ENCODE measurements around the gene ANKRD2.
"Not testable (repeated sequence)": the region's sequence is repeated elsewhere in the genome, so short reads cannot be mapped to it uniquely, and the experiment has no call there.

Gene ANKRD2

DNA sequence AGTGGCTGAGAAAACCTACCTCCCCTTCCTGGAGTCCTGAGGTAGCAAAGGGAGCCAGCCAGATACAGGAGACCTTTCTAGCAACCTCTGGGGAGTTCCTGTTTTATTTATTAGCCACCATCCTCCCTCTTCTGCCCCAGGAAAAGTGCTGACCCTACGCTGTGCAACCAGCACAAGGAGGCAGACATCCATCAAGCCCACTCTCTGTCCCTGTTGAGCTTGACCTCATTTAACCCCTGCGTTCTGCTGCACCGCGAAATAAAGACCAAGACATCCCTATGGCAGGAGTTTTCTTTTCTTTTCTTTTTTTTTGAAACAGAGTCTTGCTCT, 25.3 kb upstream of the ANKRD2 start:
- DNase-seq = no peak

DNA sequence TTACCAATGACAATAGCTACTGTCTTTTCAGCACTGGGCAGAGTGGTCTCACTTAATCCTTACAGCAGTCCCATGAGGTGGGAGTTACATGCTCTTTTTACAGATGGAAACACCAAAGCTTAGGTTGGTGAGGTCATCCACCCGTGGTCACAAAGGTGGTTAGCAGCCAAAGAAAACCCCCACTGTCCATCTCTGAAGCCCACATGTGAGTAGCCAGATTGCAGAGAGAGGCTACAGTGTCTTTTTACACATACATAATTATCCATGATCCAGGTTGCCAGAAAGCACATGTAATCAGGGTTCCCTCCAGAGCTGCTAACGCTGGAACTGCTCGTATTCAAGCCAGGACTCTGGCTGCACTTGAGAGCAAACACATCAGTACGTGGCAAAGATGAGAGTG, 24.6 kb upstream of the ANKRD2 start:
- DNase-seq = no peak

DNA sequence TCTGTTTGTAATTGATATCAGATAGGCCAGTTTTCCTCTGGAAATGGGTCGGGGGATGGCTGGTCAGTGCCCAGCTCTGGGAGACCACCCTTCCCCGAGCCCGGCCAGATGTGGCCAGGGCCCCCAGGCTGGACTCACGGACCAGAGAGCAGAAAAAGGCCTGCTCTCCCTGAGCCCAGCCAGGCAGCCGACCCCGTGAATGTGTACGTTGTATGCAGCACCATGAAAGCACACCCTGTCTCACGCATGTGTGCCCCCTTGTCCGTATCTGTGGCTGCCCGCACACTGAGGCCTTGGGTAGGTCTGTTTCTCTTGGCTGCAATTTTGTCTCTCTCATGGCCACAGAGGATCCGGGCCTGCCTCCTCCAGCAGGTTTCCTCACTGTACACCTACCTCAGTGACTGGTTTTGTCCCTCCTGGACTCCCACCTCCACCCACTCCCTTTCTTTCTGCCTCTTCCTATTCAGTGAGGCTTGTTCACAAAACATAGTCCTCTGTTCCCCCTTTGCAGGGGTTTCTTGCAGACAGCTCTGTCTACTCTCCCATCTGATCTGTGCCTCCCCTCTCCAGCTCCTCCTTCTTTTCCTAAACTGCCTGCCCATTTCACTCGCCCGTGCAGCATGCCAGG, 23.6 kb upstream of the ANKRD2 start:
- no peak for DNase-seq

DNA sequence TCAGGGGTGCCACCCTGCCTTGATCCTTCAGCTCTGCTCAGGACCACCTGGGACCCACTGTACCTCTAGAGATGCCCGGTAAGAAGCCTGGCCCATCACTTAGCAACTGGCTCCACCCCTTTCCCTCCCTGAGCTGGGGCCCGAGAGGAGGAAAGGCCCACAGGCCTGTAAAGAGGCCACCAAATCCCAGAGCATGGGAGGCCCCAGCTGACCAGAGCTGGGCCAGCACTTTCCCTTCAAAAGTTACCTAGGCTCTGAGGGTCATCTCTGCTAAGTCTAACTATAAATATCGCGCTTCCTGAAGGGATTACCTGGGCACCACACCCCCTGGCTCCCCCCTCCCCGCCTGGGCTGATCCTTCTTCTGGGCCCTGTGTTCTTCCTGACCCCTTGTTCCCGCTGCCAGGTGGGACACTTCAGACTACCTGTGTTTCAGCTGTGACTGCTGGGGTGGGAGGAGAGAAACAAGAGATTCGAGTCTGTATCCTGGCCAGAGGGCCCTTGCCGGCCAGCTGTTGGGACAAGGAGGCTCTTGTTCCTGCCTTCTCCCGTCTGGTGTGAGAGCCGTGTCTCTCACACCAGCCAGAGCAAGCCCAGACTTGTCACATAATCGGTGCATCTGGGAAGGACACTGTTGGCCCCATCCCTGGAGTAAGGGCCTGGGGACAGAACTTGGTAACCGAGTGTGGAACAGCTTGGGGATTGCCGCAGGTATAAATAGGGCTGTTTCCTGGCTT, 22.8 kb upstream of the ANKRD2 start:
- no peak for DNase-seq

DNA sequence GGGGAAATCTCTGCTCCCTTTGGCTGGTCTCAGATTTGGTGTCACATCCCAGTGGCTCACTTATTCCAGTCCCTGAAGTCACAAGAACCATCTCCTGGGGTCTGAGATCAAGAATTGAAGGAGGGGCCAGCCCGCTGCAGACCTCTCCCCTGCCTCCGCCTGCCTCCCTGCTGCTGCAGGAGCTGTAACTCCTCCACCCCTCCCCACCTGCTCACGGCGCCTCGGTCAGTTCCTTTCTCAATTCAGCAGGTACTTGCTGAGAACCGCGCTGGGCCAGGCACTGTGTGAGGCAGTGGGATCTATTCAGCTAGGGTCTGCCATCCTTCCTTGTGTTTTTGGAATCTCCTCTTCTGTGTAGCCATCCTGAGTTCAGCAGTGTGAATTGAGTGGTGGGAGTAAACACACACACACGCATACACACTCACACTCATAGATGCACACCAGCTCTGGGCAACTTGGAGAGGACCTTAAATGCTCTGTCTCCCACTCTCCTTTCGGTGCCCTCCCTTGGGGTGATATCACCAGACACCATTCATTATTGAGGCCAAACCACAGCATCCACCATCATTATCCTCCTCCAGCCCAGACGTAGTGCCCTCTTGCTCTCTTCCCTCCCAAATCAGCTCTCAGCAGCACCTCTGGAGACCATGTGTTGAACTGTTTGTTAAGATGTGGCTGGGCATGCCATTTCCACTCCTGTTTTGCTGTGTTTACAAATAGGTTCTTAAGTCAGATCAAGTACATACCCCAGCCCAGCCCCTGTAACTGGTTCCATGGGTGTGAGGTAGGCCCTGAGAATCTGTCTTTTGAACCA, 22.0 kb upstream of the ANKRD2 start:
- DNase-seq = no peak

DNA sequence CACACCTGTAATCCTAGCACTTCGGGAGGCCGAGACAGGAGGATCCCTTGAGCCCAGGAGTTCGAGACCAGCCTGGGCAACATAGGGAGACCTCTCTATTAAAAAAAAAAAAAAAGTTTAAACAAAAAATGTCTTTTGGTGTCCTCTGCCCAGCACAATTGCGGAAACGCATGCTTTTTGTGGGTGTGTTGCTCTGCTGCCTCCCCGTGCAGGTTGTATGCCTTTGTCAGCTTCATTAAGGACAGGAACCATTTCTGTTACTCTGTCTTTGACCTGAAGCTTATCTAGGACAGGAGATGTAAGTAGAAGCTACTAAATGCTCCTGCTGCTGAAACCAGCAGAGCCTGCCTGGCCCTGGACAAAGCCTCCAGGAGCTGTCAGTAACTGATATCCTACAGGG, 21.3 kb upstream of the ANKRD2 start:
- DNase-seq = no peak

DNA sequence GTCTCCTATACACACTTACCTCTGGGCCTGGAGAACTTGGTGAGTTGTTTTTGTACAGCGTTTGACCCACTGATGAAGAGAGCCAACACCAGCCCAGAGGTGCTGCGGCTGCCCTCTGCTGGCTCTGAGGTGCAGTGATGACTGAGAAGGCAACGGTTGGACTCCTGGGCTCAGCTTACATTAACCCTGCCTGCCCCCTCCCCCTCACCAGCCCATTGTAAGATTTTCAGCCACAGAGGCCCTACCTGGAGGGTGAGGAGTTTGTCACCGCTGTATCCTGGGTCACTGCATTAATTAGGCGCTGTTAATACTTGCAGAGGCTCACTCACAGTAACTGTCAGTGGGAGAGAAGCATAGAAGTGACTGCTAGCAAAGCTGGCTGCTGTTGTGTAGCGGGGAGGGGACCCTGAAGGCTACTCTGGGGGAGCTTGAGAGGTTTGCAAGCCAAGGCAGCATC, 19.0 kb upstream of the ANKRD2 start:
- no peak for DNase-seq

DNA sequence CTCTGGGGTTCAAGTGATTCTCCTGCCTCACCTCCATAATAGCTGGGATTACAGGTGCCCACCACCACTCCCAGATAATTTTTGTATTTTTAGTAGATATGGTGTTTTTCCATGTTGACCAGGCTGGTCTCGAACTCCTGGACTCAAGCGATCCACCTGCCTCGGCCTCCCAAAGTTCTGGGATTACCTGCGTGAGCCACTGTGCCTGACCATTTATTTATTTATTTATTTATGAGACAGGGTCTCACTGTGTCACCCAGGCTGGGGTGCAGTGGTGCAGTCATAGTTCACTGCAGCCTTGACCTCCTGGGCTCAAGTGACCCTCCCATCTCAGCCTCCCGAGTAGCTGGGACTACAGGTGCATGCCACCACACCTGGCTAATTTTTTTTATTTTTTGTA, 18.2 kb upstream of the ANKRD2 start:
- DNase-seq = not testable (repeated sequence)

DNA sequence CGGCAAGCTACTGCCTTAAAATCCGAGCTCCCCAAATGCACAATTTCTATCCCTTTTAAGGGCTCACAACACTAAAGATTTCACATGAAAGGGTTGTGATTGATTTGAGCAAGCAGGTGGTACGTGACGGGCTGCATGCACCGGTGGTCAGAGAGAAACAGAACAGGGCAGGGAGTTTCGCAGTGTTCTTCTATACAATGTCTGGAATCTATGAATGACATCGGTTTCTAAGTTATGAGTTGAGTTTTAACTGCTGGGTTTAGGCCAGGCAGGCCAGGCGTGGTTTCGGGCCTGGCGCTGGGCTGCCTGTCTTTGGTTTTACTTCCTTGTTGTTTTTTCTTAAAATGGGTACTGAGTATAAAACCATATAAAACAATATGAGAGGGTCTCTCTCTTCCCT, 17.0 kb upstream of the ANKRD2 start:
- not testable (repeated sequence) for DNase-seq

DNA sequence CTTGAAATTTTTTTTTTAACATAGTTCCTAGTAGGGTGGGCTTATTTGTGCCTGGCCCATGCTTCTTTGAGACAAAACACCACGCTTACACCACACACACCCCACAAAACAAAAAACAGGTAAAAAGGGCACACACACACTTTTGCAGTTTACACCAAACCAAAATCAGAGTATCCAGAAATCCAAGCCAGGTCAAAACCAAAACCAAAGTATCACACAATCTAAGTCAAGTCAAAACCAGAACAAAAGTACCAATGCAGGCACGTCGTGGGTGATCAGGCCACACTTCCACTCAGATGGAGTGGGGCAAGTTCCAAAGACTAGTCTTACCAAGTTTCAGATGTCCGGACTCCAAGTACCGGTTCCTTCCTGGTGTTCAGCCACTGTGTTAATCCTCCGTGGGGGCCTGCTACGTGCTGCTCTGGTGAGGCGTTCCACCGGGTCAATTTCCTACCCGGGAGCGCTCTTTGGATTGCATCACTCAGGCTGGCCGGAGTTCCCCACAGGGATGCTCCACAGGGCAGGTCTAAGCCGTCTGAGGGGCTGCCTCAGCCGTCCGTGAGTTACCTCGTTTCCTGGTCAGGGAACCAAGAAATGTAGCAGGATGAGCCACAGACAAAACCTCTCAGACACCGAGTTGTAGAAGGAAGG, 11.7 kb upstream of the ANKRD2 start:
- not testable (repeated sequence) for DNase-seq

DNA sequence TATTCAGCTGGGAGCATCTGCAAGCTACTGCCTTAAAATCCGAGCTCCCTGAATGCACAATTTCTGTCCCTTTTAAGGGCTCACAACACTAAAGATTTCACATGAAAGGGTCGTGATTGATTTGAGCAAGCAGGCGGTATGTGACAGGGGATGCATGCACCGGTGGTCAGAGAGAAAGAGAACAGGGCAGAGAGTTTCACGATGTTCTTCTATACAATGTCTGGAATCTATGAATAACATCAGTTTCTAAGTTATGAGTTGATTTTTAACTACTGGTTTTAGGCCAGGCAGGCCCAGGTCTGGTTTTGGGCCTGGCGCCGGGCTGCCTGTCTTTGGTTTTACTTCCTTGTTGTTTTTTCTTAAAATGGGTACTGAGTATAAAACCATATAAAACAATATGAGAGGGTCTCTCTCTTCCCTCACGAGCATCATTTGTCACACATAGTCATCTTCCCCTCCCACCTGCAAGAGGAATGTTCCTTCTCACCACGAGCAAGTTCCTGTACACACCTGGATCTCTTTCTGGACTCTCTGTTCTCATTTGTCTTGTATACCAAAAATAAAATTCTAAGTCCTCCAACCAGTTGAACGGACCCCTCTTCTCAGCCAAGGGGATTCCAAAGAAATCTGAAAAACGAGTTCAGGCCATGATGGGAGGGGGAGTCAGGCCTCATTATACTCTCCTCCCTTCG, 11.0 kb upstream of the ANKRD2 start:
- DNase-seq = not testable (repeated sequence)

DNA sequence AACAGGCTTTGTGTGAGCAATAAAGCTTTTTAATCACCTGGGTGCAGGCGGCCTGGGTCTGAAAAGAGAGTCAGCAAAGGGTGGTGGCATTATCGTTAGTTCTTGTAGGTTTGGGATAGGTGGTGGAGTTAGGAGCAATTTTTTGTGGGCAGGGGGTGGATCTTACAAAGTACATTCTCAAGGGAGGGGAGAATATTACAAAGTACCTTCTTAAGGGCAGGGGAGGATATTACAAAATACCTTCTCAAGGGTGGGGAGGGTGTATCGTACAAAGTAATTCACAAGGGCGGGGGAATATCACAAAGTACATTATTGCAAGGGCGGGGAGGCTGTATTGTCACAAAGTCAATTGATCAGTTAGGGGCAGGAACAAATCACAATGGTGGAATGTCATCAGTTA, 10.2 kb upstream of the ANKRD2 start:
- not testable (repeated sequence) for DNase-seq

DNA sequence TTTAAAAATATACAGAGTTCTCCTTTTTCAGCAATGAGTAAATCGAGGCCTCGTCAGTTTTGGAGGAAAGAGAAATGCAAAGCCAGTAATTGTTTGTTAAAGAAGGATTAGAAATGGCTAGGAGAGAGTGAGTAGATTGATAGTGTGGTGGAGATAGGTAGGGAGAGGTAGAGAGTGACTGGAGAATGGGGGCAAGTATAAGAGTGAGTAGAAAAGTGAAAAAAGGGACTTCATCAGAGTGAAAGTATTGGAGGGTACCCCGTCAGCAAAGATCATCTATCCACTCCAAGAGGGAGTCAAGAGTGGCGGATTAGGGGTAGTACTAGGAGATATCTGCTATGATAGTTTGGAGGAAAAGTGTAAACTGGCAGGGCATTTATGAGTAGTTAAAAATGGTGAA, 9.2 kb upstream of the ANKRD2 start:
- DNase-seq = no peak

DNA sequence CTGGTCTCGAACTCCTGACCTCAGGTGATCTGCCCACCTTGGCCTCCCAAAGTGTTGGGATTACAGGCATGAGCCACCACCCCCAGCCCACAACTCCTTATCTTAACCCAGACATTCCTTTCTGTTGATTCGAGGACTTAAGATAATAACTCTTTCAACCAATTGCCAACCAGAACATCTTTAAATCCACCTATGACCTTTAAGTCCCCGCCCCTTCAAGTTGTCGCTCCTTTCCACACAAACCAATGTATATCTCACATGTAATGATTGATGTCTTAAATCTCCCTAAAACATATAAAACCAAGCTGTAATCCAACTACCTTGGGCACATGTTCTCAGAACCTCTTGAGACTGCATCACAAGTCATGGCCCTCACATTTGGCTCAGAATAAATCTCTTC, 7.8 kb upstream of the ANKRD2 start:
- no peak for DNase-seq

DNA sequence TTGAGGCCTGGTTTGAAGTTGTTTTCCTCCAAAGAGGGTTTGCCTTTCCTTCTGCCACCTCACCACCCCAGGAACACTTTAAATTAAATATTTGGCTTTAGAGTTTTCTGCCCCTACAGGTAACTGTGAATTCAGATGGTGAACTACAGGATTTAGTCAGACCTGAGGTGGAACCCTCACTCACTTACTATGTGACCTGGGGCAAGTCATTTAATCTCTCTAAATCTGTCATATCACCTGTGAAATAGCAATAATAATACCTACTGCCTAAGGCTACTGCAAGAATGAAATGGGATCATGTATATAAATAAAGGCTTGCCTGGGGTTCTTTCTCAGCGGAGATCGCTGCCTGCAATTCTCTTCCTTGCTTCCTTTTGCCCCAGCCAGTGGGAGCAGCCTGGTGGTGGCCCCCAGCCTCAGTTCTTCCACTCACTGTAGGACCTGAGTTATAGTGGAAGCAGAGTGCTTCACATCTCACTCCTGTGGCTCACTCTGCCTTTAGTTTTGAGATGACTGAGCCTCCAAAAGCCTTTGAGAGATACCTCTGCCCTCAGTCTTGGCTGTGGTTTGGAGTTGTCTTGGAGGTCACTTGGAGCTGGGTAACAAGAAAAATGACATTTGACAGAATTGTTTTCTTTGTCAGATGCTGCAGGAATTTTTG, 6.1 kb upstream of the ANKRD2 start:
- no peak for DNase-seq

DNA sequence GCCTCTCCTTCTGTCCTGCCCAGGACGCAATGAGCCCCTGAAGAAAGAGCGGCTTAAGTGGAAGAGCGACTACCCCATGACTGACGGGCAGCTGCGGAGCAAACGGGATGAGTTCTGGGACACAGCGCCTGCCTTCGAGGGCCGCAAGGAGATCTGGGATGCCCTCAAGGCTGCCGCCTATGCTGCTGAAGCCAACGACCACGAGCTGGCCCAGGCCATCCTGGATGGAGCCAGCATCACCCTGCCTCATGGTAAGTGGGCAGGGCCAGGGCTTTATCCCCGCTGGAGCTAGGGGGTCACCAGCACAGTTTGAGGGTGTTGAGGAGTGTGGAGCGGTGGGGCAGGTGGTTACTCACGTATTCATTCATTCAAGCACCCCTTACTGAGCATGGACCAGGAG, 4.7 kb upstream of the ANKRD2 start:
- DNase-seq = no peak

DNA sequence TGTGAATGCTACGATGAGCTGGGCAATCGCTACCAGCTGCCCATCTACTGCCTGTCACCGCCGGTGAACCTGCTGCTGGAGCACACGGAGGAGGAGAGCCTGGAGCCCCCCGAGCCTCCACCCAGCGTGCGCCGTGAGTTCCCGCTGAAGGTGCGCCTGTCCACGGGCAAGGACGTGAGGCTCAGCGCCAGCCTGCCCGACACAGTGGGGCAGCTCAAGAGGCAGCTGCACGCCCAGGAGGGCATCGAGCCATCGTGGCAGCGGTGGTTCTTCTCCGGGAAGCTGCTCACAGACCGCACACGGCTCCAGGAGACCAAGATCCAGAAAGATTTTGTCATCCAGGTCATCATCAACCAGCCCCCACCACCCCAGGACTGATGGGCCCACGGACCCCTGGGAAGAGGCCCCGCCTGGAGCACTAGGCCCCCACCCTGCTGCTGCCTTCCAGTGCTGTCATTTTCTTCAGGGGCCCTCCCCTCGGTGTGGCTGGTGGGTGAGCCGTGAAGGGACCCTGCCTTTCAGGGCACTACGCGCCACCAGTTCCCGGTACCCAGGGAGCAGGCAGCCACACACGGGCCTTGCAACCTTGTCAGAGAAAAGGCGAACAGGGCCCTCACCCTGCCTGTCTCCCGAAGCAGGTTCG, 2.3 kb upstream of the ANKRD2 start:
- DNase-seq = no peak

DNA sequence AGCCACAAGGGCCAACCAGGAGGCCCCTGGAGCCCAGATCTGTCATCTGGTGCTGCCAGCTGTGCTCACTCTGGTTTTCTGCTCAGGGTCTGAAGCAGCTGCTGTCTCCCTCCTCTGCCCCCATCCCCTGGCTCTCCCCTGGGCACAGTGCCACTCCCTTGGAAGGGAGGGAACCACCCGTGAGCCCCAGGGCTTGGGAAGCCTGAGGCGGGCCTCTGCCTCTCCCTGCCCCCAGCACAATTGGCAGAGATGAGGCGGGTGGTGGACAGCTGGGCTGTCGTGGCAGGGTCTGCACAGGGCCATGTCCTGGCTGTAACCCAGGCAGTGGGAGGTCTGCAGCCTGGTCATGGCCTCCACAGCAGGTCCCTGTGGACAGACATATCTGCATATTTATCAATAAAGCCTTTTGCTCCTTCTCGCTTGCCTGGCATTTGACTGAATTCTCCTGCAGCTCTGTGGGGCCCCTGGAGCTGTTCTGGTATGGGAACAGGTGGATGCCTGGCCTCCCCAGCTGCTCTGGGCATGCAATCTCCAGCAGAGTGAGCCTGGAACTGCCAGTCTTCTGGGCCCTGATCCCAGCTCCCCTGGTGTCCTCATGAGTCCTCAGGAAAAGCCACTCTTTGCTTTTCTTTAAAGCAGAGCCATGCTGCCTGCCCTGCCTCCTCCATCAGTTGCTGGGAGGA, 1.6 kb upstream of the ANKRD2 start:
- no peak for DNase-seq

DNA sequence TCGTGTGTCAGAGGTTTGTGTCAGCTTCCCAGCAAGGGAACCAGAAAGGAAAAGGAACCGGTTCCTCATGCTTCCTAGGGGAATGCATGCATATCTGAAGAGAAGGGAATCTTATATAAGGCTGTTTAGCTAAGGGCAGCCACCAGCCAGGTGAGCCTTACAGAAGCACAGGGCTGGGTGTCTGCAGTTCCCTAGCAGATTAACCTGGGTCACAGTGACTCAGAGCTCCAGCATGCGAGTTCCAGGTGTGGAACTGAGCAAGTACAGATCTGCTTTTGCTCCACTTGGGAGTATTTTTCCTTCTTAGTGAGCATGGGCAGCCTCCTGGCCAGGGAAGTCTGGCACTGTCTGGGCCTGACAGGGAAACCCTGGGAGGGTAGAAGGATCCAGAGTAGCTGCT, 957 bp upstream of the ANKRD2 start:
- DNase-seq = no peak

DNA sequence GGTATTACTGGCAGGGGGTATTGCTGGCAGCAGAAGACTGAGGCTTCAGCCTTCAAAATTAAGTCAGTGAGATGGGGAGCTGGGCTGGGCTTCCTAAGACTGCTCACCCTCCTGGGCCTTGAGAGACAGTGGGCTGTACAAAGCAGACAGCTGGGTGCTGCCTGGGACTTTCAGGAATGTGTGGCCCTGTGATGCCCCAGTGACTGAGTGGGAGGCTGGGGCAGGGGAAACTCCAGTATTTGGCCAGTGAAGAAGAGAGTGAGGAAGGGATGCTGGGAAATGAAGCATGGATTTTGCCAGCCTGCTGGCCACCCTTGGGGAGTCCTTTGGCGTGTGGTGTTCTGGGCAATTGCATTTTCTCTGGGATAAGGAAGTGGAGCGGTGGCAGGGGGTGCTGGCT, 442 bp downstream of the ANKRD2 start:
- DNase-seq = no peak

DNA sequence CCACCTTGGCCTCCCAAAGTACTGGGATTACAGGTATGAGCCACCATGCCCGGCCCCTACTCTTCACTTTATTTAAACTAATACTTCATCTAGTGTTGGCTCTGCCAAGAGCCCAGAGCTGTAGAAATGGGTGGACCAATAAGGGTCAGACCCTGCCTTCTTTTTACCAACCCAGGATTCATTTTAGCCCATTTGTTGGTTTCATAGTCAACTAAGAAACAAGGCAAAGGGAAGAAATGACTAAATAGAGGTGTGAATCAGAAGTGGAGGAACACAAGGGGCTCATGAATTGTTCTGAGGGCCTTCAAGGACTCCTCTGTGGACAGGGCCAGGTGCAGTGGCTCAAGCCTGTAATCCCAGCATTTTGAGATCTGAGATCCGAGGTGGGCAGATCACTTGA, 1.1 kb downstream of the ANKRD2 start:
- no peak for DNase-seq
